HEK293 (cell line): ENCODE results near the gene KRTAP4-9.
"Not testable (repeated sequence)": the region's sequence is repeated elsewhere in the genome, so short reads cannot be mapped to it uniquely, and the experiment has no call there.

Source experiments
- EGR2 ChIP-seq: fragments of 450-650 bp; formaldehyde crosslinking; IDR thresholded peaks from 2 replicates; pipeline ENCODE4 v1.5.1; 2016; ENCODE audit warnings: low read depth, missing biosample characterization, missing genetic modification characterization
- ELK4 ChIP-seq: IDR thresholded peaks from 2 replicates; pipeline ENCODE4 v1.6.1; 2011; ENCODE audit warnings: mild to moderate bottlenecking, low read depth, low read length, borderline replicate concordance
- REST ChIP-seq: fragments of 450-650 bp; formaldehyde crosslinking; IDR thresholded peaks from 2 replicates; pipeline ENCODE4 v1.5.1; 2016; ENCODE audit warnings: missing biosample characterization, missing genetic modification characterization
- SETDB1 ChIP-seq: IDR thresholded peaks from one replicate; pipeline ENCODE4 v1.6.1; 2017; ENCODE audit warnings: mild to moderate bottlenecking, low read length, moderate library complexity, mixed read lengths; ENCODE audit not compliant: insufficient read length
- SP7 ChIP-seq: fragments of 450-650 bp; formaldehyde crosslinking; IDR thresholded peaks from 2 replicates; pipeline ENCODE4 v1.5.1; 2016; ENCODE audit warnings: missing biosample characterization, missing genetic modification characterization
- ZBTB8A ChIP-seq: fragments of 450-650 bp; formaldehyde crosslinking; IDR thresholded peaks from 2 replicates; pipeline ENCODE4 v1.5.1; 2016; ENCODE audit warnings: missing biosample characterization, missing genetic modification characterization
- ZNF10 ChIP-seq: fragments of 450-650 bp; formaldehyde crosslinking; IDR thresholded peaks from 2 replicates; pipeline ENCODE4 v1.5.1; 2017; ENCODE audit warnings: missing biosample characterization, missing genetic modification characterization
- ZNF24 ChIP-seq: fragments of 450-650 bp; formaldehyde crosslinking; IDR thresholded peaks from 2 replicates; pipeline ENCODE4 v1.5.1; 2016; ENCODE audit warnings: missing biosample characterization, missing genetic modification characterization
- ZNF324 ChIP-seq: fragments of 450-650 bp; formaldehyde crosslinking; IDR thresholded peaks from 2 replicates; pipeline ENCODE4 v1.5.1; 2016; ENCODE audit warnings: missing biosample characterization, missing genetic modification characterization
- TF ChIP-seq, protein P1 (sequence below): fragments of 450-650 bp; formaldehyde crosslinking; IDR thresholded peaks from 2 replicates; pipeline ENCODE4 v1.5.1; 2016; ENCODE audit warnings: missing biosample characterization, missing genetic modification characterization

- TF ChIP-seq REST (tag by site-specific recombination); ELK4; SETDB1; ZBTB8A; ZNF24 (tag by site-specific recombination); EGR2; SP7 (tag by site-specific recombination); ZNF10 (tag by site-specific recombination); ZNF324 (tag by site-specific recombination): not testable (repeated sequence)
- TF ChIP-seq, protein P1, sequence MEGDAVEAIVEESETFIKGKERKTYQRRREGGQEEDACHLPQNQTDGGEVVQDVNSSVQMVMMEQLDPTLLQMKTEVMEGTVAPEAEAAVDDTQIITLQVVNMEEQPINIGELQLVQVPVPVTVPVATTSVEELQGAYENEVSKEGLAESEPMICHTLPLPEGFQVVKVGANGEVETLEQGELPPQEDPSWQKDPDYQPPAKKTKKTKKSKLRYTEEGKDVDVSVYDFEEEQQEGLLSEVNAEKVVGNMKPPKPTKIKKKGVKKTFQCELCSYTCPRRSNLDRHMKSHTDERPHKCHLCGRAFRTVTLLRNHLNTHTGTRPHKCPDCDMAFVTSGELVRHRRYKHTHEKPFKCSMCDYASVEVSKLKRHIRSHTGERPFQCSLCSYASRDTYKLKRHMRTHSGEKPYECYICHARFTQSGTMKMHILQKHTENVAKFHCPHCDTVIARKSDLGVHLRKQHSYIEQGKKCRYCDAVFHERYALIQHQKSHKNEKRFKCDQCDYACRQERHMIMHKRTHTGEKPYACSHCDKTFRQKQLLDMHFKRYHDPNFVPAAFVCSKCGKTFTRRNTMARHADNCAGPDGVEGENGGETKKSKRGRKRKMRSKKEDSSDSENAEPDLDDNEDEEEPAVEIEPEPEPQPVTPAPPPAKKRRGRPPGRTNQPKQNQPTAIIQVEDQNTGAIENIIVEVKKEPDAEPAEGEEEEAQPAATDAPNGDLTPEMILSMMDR = not testable (repeated sequence)
Observed at GRCh38 chr17:41105347-41105746, at the start of gene KRTAP4-9.
